ENCODE results near the gene GABPB1. TPM values are rescaled to one million over a fixed set of nuclear protein-coding genes. Genes with fewer than 3 reads are reported as not detected.

Gene GABPB1
- total and polyA plus RNA-seq, 10 of the 15 experiments (the other 5 are each of a cell fraction or from before 2014, with no cell fraction given): 13.9 to 48.2 (median 39.8) TPM

GRCh38 chr15:50353975-50354837 lies 792 bp downstream of the GABPB1 start:
- RAD21 ChIA-PET (ENCODE audit: unreplicated experiment): interaction anchor here (0.9 to 2.5 kb wide), 4 partner anchors 24 to 70 kb away, joined by 3 to 14 read pairs (median 6); partner anchors contain the start of gene USP8
- Histone ChIP-seq H3K27ac (ENCODE audit: control insufficient read depth, insufficient read depth) (peak overlapping the region; percentile 91), H3K9ac (ENCODE audit: control insufficient read depth, insufficient read depth, low read length) (peak overlapping the region; percentile 98), H4K20me1 (ENCODE audit: control insufficient read depth, insufficient read depth) (no peaks in the 10 kb centered on the region; the same call in 1 of the 2 replicates), H2AFZ (ENCODE audit: control insufficient read depth, low read depth, low read length) (peak overlapping the region; percentile 24; the same call in 1 of the 2 replicates), H3K4me1 (ENCODE audit: control insufficient read depth, insufficient read depth, low read length) (peaks cover 10% of the 10 kb centered on the region), H3K9me3 (replicated peaks; ENCODE audit: control insufficient read depth, insufficient read depth, low read length) (no peaks in the 10 kb centered on the region), H3K79me2 (ENCODE audit: control insufficient read depth, insufficient read depth, low read length) (peaks cover 94% of the 10 kb centered on the region), H3K4me2 (ENCODE audit: control insufficient read depth, insufficient read depth) (peak overlapping the region; percentile 84), H3K36me3 (ENCODE audit: control insufficient read depth in 2 of 2, insufficient read depth in 2 of 2, low read length in 1 of 2) (peaks cover 0 to 8% of the 10 kb centered on the region in 2 experiments; a peak in 2 of 4 replicates), H3K4me3 (peak overlapping the region; percentile 82), H3K27me3 (replicated peaks in 1 of 2; ENCODE audit: control insufficient read depth in 2 of 2, insufficient read depth in 2 of 2, low read length in 1 of 2) (no peaks in the 10 kb centered on the region)
- WGBS (ENCODE audit: insufficient coverage, insufficient replicate concordance, low lambda C conversion rate, missing lambda C conversion rate): under 1% methylated on average over 64 of the region's 79 CpGs
- POLR2A ChIA-PET: interaction anchor here (0.5 to 2.3 kb wide), 9 partner anchors 11 to 741 kb away, joined by 3 to 9 read pairs (median 5); partner anchors contain the start of genes TNFAIP8L3 and USP8
- intact Hi-C loops (cut with micrococcal nuclease; ENCODE audit: unreplicated experiment) (loop anchor here (2.0 to 10.0 kb wide), 2 partner anchors 91 to 131 kb away; no protein-coding TSS in a partner anchor), in situ Hi-C loops (cut with MboI) (loop anchor here (10.0 kb wide), 2 partner anchors 91 to 551 kb away; partner anchors contain the start of gene AP4E1)
- ATAC-seq (peak; percentile 39), DNase-seq (ENCODE audit: low read depth, low spot score) (peak; percentile 50), FAIRE-seq (peak; percentile 13)
- CTCF ChIA-PET: interaction anchor here (0.6 to 1.7 kb wide), 7 partner anchors 19 to 1275 kb away, joined by 3 to 4 read pairs (median 3); partner anchors contain the start of gene USP8
- SMC1A ChIA-PET (ENCODE audit: uncharacterized antibody, unreplicated experiment): interaction anchor here (0.6 to 7.2 kb wide), 9 partner anchors 11 to 174 kb away, joined by 3 to 38 read pairs (median 3); partner anchors contain the start of gene USP8
- no TSS peak for BruUV-seq (replicated peaks)
- TF ChIP-seq USF1 (IDR thresholded peaks at IDR 0.05; ENCODE audit: borderline replicate concordance, extremely low read length, insufficient read depth, low read depth, low read length) (no peak), TBL1XR1 (IDR thresholded peaks at IDR 0.05; ENCODE audit: low read depth, low read length) (0 out of 2 replicates have a peak, but pooled peaks have one; percentile 12), NR2F1 (conservative IDR thresholded peaks at IDR 0.05) (peak; percentile 83), GATAD2B (conservative IDR thresholded peaks at IDR 0.05; ENCODE audit: low read depth) (peak; percentile 66), SMARCA5 (IDR thresholded peaks at IDR 0.05) (0 out of 2 replicates have a peak, but pooled peaks have one; percentile 18), TARDBP (IDR thresholded peaks at IDR 0.05; ENCODE audit: borderline replicate concordance) (no peak), BHLHE40 (IDR thresholded peaks at IDR 0.05; ENCODE audit: borderline replicate concordance in 1 of 2, low read depth in 2 of 2, low read length in 1 of 2) (0 out of 4 replicates have a peak, but pooled peaks of 1 of the 2 experiments have one; percentile 9), CHD1 (IDR thresholded peaks at IDR 0.05; ENCODE audit: low read depth, low read length) (0 out of 2 replicates have a peak, but pooled peaks have one; percentile 53), KDM1A (IDR thresholded peaks at IDR 0.05; ENCODE audit: borderline replicate concordance) (no peak), ZNF274 (IDR thresholded peaks at IDR 0.05; ENCODE audit: insufficient read depth, insufficient read length) (no peak), BMI1 (IDR thresholded peaks at IDR 0.05; ENCODE audit: borderline replicate concordance) (no peak), ZBTB11 (CRISPR knock-in tag; IDR thresholded peaks at IDR 0.05) (no peak), TCF3 (IDR thresholded peaks at IDR 0.05; ENCODE audit: borderline replicate concordance, insufficient read depth, low read depth, low read length) (0 out of 2 replicates have a peak, but pooled peaks have one; percentile 28), HDGF (IDR thresholded peaks at IDR 0.05) (no peak)
- TF ChIP-seq, protein P1, sequence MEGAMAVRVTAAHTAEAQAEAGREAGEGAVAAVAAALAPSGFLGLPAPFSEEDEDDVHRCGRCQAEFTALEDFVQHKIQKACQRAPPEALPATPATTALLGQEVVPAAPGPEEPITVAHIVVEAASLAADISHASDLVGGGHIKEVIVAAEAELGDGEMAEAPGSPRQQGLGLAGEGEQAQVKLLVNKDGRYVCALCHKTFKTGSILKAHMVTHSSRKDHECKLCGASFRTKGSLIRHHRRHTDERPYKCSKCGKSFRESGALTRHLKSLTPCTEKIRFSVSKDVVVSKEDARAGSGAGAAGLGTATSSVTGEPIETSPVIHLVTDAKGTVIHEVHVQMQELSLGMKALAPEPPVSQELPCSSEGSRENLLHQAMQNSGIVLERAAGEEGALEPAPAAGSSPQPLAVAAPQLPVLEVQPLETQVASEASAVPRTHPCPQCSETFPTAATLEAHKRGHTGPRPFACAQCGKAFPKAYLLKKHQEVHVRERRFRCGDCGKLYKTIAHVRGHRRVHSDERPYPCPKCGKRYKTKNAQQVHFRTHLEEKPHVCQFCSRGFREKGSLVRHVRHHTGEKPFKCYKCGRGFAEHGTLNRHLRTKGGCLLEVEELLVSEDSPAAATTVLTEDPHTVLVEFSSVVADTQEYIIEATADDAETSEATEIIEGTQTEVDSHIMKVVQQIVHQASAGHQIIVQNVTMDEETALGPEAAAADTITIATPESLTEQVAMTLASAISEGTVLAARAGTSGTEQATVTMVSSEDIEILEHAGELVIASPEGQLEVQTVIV (IDR thresholded peaks at IDR 0.05; ENCODE audit: borderline replicate concordance, partially characterized antibody): no peak

Data from GM12878 (cell line).